Right lung (tissue), 5 donors: ENCODE data around the gene TBX21. TPM values are rescaled to one million over a fixed set of nuclear protein-coding genes. Genes with fewer than 3 reads are reported as not detected.
A peak's percentile ranks its signal among the peaks of the same experiment; 100 is the strongest.
"Not testable (repeated sequence)": the region's sequence is repeated elsewhere in the genome, so short reads cannot be mapped to it uniquely, and the experiment has no call there.

ENCODE experiments used
- DNase-seq, 2 donors: peaks; one replicate each; pipeline ENCODE4 v3.0.0-alpha.2; 2013
- polyA plus RNA-seq, 5 donors: library from polyadenylated mRNA; unstranded; fragments of 120-200 nt; gene quantifications; one replicate each; pipeline versions ENCODE4 v1.2.1 to v1.2.3, GENCODE V29; 2013; ENCODE audit warnings: inconsistent platforms in 1 of 5, low replicate concordance in 1 of 5; ENCODE audit not compliant: insufficient read length in 5 of 5, insufficient read depth in 1 of 5

The TBX21 gene
- polyA plus RNA-seq, 5 donors, result 0.09 to 0.64 (median 0.27) TPM

GRCh38 chr17:47763913-47764582, 31.0 kb downstream of the TBX21 start:
- no peak for DNase-seq

GRCh38 chr17:47773649-47774048, 40.6 kb downstream of the TBX21 start:
- not testable (repeated sequence) for DNase-seq

- DNase-seq, result no peak
Observed at GRCh38 chr17:47774331-47774730, 41.3 kb downstream of the TBX21 start.

- DNase-seq, result no peak
Observed at GRCh38 chr17:47774987-47775580, 42.0 kb downstream of the TBX21 start.

- no peak for DNase-seq
Observed at GRCh38 chr17:47776330-47777197, 43.5 kb downstream of the TBX21 start.

GRCh38 chr17:47778184-47778635, 45.2 kb downstream of the TBX21 start:
- DNase-seq, result no peak

GRCh38 chr17:47781397-47781796, 48.4 kb downstream of the TBX21 start:
- no peak for DNase-seq

- DNase-seq, result peak; percentile 14 to 33
Observed at GRCh38 chr17:47785538-47786123, 52.6 kb downstream of the TBX21 start.

- peak; percentile 18 to 23 for DNase-seq
Observed at GRCh38 chr17:47789611-47790561, 56.9 kb downstream of the TBX21 start.

- no peak for DNase-seq
Observed at GRCh38 chr17:47791025-47791424, 58.0 kb downstream of the TBX21 start.

- no peak for DNase-seq
Observed at GRCh38 chr17:47792457-47792856, 59.4 kb downstream of the TBX21 start.

- no peak for DNase-seq
Observed at GRCh38 chr17:47792979-47793378, 59.9 kb downstream of the TBX21 start.

Other genes starting within 250 kb of the TBX21 start
- 100 to 1,000 TPM; 122 to 226 (median 172) TPM for gene NPEPPS, start 202.1 kb upstream of the TBX21 start, polyA plus RNA-seq
- 100 to 1,000 TPM; 183 to 266 (median 224) TPM for gene KPNB1, start 83.3 kb upstream of the TBX21 start, polyA plus RNA-seq
- gene TBKBP1, start 39.1 kb upstream of the TBX21 start, polyA plus RNA-seq, result 10 to 100 TPM; 19.4 to 32.4 (median 29.4) TPM
- 10 to 100 TPM; 12.1 to 21.8 (median 17.5) TPM for gene OSBPL7, start 88.6 kb downstream of the TBX21 start, polyA plus RNA-seq
- 10 to 100 TPM; 45.2 to 51.7 (median 49.0) TPM for gene MRPL10, start 98.3 kb downstream of the TBX21 start, polyA plus RNA-seq
- gene LRRC46, start 98.4 kb downstream of the TBX21 start, polyA plus RNA-seq, result 10 to 100 TPM in 3 of 5 donors, 1 to 10 TPM in 2; 3.7 to 19.3 (median 12.8) TPM
- 10 to 100 TPM; 32.5 to 52.4 (median 41.7) TPM for gene SCRN2, start 108.0 kb downstream of the TBX21 start, polyA plus RNA-seq
- 1 to 10 TPM; 3.5 to 6.3 (median 4.3) TPM for gene SP6, start 117.9 kb downstream of the TBX21 start, polyA plus RNA-seq
- gene SP2, start 163.0 kb downstream of the TBX21 start, polyA plus RNA-seq, result 10 to 100 TPM; 19.9 to 24.5 (median 21.0) TPM
- 10 to 100 TPM in 3 of 5 donors, 1 to 10 TPM in 2; 9.2 to 13.3 (median 11.2) TPM for gene PNPO, start 208.3 kb downstream of the TBX21 start, polyA plus RNA-seq
- gene PRR15L, start 224.6 kb downstream of the TBX21 start, polyA plus RNA-seq, result 10 to 100 TPM; 31.5 to 44.8 (median 39.9) TPM
- 100 to 1,000 TPM; 141 to 179 (median 149) TPM for gene CDK5RAP3, start 237.9 kb downstream of the TBX21 start, polyA plus RNA-seq